HG03097 (cell line): ENCODE results near the gene PCDHA1.

Source experiments
- ATAC-seq: cut with Tn5 transposase; IDR thresholded peaks from one replicate; pipeline ENCODE4 v1.9.1; 2021; ENCODE audit not compliant: unreplicated experiment, low FRiP score

PCDHA1 gene

DNA sequence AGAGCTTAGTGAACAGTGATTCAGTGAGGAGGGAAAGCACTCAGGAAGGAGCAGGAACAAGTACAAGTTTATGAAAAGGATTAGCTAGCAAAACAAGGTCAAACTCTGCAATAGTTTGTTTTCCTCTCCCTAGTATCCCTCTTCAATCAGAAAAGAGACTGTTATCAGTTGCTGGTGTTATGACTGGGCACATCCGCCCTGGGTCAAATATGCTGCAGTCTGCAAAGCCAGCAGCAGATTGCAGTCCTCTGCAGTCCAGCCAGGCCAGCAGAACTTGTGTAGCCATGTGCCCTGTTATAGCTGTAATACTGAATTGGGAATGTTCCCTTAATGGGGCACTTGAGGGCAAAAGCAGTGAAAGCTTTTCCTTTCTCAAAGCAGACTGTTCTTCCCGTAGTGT, 192.3 kb downstream of the PCDHA1 start:
- no peak for ATAC-seq

DNA sequence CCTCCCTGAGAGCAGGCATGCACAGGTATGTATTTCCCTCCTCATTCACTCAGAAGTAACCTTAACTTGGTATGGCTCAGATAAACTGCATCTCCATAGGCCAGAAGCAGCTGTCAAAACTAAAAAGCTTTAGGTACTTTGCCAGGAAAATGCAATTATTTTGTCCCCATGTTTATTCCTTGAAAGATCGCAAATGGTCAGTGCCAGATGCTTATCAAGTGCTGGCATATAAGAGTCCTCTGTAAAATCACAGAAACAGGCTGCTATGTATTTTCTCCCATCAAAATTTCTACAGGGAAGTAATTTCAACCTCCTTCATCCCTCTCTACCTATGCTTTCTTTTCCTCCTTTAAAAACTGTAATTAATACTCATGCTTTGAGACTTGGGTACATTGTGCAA, 193.0 kb downstream of the PCDHA1 start:
- no peak for ATAC-seq

DNA sequence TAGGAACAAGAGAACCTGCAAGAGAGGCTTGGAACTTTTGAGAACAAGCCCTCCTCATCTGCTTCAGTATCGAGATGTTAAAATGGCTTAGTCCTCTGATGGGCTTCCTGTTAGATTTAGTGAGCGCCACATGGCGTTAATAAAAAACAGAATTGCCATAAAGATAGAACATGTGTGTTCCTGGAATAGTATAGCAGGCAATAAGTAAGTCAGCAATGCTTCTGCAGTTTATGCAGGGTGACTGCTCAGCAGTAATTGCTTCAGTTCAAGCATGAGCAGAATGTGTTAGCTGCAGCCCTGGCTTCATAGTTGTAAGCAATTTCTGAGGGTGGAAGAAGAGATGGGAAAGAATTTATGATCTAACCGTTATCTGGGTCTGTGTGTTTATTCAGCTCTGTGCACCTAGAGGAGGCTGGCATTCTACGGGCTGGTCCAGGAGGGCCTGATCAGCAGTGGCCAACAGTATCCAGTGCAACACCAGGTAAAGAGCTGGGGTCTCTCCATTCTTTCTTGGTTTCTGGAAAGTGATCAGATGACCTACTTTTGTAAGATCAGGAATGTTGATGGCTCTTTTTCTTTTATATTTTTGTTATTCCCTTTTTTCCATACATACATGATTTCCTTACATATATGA, 196.3 kb downstream of the PCDHA1 start:
- ATAC-seq = no peak

DNA sequence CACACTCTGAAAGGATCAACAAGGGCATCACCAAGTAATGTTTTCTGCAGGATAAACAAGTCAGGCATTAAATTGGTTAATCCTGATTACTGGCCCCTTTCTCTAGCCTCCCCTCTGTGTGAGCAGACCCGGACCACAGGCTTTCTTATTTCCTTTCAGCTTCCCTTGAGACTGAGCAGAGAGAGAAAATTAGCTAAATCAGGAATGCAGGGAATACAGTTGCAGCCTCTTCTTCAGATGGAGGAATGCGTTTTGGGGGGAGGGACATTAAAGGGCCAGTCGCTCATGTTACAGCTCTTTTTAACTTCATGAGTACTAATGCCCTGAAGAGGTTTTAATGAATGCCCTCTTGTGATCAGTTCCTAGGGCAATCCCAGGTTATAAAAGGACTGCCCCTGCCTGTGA, 200.2 kb downstream of the PCDHA1 start:
- no peak for ATAC-seq

DNA sequence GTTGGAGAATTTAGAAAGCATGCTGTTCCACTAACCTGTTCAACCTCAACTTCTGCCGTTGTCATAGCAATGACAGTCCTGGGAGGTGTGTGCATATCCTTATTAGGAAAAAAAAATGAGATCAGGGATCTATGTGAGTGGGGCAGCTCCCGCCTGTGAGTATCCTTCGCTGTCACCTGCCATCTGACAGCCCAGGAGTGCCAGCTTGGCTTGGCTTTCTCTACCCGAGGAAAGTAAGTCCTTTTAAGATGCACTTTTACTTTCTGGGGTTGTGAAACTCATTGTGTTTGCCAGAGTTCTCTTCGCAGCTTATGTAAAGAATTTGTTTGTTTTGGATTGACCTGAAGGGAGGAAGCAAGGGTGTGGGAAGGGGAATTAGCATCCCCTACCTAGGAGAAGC, 202.2 kb downstream of the PCDHA1 start:
- ATAC-seq = no peak

DNA sequence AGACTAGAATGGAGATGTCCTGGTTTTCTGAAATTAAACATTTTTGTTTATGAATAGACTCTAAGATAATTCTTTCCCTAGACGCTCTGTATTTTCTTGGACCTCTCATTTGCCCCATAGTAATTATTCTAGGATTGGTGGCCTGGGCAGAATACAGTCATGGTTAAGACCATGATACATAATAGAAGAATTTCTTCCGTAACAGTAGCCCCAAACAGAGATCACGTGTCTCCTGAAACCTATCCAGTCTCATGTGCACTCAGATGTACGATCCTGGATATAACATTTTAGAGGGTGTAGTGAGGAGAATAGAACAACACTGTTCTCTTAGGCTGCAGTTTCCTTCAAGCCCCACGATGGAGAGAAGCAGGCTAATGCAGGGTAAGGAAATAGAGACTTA, 202.7 kb downstream of the PCDHA1 start:
- no peak for ATAC-seq

DNA sequence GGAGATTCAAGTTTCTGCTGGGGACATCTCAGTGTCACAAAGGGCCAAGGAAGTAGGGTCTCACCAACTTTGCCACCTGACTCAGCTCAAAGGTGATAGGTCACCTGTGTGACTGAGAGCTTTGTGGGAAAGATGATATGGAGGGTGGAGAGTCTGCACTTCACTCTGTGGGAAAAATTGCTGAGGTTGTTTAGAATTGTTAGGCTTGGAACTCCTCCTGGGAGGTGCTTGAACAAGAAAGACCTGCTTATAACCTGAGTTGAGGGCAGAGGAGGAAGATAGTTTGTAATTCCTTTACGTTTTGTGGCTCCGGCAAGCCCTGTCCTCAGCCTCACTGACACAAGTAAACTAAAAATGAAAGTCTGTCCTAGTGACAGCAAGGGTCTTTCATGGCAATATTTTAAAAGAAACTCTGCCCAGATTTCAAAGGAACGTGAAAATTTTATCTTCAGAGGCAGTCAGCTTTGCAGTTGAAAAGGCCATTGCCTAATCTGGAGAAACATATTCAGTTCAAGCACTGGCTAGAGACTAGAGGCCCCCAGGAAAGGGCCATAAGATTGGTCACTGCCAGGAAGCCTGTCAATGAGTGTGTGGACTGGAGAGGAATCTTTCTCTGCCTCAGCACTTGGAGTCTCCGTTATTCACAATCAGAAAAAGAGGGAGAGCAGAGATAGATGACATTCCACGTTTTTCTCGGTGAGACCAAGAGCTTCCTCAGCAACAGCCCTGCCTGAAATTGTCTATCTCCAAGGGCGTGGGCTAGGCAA, 203.5 kb downstream of the PCDHA1 start:
- ATAC-seq = no peak

DNA sequence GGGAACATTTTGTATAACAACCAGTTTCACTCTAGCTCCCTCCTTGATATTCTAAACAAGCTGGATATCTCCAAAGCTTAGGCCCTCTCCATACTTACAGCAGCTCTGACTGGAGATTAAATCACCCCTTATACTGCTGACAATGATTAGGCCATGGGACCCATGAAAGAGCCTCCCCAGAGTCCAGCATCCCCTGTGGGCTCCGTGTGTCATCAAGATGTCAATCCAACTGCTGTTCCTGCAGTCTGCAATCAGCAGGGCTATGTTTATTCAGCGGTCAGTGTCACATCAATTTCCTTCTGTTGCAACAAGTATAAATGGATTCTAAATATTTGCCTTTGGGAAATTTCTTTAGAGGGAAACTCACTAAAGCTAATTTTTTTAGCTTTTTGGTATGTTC, 206.9 kb downstream of the PCDHA1 start:
- ATAC-seq = no peak

DNA sequence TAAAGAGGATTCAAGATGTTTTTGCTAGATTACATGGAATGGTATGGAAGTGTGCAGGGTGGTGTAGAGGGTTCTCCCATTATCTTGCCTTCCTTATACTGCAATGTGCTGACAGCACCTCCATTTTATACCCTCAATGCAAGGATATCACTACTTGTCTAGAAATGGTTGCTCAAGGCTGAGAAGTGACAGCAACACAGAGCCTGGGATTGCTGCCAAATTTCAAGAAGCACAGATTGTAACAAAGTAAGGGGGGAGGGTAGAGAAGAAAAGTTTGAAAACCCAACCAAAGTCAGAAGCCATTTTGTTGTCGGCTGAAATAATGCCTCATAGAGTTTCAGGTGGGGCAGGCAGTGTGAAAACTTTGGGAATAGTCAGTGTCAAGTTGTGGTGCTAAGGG, 210.1 kb downstream of the PCDHA1 start:
- no peak for ATAC-seq

DNA sequence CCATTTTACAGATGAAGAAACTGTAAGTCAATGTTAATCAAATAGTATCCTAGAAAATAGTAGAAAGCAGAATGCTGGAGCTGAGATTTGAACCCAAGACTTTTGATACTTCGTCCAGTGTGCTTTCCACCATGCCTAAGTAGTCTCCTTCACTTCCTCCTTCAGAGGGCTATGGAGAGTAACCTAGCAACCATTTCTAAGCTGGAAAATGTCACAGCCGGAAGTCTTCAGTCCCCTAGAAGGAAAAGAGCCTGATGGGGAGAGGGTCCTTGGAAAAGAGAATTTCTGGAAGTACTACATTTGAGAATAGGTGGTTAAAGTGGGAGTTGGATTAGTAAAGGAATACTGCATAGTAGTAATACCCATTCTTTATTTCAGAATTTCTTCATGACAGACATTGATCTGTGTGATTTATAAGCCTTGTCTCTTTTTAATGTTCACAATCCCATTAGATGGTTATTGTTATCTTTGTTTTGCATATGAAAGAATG, 213.0 kb downstream of the PCDHA1 start:
- no peak for ATAC-seq

DNA sequence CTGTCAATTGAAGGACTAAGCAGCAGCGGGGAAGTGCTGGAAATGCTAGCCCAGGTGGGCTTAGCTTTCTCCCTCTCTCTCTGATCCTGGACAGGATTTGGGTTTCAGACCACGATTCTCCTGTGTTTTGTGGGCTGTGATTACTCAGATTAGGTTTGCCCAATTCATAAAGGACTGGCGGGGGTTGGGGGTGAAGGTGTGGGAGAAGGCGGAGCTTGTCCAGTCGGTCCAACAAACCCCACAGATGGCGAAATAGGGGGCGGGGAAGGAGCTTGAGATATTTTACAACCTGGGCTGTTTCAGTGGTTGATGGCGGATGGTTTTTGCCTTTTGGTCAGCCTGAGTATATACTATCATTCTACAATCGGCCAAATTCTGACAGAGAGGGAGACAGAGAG, 215.5 kb downstream of the PCDHA1 start:
- ATAC-seq = no peak

DNA sequence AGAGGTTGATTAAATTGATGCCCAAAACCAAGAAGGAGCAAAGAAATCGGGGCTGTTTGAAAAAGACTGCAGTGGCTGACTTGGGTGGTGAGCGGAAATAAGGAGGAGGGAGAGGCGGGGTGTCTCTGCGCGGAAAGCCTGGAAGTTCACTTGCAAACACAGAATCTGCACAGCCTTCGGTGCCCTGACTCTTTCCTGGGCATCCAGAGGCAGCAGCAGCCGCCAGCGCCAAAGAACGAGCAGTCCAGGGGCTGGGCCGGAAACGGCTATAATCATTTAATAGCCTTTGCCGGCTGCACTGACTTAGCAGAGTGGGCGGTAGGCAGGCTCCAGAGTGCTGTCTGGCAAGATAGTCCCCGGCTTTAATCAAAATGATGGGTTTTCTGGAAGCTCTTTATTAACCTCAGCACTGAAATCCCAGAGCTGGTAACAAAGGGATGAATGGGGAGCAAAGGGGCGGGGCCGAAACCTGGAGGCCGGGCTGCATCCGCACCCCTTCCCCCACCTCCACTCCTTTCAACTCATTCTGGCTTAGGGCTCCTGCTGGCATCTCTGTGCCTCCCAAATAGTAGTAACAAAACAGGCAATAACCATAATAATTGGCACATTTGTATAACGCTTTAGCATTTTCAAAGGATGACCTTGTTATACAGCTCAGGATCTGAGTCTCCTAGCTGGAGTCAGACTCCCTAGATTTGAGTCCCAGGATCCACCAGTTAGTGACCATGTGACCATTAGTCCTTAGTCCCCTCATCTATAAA, 216.1 kb downstream of the PCDHA1 start:
- no peak for ATAC-seq

DNA sequence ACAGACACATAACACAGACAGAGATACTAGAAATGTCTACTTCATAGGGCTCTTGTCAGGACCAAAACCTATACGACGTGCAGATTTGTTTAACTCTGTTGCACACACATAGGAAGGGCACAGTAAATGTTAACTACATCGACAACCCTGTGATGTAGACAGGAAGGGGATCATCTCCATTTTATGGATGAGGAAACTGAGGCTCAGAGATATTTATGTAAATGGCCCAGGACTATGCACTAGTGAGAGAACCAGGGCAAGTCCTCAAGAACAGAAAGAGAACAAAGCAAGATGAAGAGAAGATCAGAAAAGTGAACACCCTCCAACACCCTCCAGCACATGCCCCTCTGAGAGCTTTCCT, 216.6 kb downstream of the PCDHA1 start:
- ATAC-seq = no peak

DNA sequence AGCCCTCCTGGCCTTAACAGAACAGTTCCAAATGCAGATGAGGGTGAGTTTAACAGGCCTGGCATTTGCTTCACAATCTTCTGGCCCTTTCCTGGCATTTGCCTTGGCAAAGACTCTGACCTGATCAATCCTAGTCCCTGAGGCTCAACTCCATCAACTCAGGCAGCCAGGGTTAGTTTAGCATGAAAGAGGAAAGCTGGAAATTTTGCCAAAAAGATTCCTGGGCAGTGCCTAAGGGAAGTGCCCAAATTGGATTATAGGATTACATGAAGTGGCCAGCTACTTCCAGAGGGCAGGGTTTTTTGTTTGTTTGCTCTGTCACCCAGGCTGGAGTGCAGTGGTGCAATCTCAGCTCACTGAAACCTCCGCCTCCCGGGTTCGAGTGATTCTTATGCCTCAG, 217.1 kb downstream of the PCDHA1 start:
- no peak for ATAC-seq

DNA sequence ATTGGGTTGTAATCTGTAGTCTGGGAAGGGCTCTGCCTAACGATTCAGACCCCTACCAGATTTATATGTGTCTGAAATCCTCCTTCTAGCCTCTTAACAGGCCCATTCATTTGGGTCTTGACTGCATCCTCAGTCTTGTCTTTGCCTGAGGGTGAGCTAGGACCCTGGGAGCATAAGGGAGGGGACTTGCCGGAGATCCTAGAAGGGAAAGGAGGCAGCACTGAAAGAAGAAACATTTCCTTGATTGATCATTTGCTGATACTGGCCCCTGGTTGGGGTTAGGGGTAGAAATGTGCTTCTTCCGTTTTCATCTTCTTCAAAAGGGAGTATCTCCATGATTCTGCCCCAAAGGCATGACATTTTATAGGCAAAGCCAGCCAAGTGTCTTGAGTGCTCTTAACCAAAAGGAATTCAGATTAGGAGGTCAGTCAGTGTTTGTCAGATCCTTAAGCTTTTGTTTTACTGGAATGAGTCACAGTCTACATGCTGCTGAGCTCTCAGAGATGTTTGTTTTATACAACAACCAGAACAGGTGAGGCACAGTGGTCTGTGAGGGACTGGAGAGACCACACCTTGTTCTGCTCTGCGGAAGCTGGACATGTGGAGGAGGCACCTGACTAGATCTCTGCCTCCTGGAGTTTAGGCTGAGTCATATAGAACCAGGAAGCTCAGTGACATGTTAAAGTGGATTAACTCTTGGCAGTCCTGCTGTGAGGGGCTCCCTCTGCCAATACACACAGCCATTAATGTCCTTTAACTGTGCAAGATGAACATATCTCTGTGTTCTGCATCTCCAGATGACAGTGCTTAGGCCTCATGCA, 218.1 kb downstream of the PCDHA1 start:
- no peak for ATAC-seq

DNA sequence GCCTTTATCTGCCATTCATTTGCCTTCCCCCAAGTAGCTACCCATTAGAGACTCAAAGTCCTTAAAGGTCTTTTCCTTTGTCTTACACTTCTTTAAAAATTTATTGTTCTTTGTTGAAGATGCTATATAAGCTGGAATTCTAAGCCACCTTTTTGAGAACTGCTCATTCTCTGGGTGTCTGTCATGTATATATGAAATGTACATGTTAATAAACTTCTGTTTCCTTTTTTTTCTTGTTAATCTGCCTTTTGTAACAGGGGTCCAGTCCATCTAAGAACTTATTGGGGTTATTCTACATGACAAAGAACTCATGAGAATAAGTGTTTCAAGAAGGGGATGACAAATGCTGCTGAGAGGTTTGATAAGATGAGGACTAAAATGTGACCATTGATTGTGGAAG, 221.9 kb downstream of the PCDHA1 start:
- ATAC-seq = no peak

DNA sequence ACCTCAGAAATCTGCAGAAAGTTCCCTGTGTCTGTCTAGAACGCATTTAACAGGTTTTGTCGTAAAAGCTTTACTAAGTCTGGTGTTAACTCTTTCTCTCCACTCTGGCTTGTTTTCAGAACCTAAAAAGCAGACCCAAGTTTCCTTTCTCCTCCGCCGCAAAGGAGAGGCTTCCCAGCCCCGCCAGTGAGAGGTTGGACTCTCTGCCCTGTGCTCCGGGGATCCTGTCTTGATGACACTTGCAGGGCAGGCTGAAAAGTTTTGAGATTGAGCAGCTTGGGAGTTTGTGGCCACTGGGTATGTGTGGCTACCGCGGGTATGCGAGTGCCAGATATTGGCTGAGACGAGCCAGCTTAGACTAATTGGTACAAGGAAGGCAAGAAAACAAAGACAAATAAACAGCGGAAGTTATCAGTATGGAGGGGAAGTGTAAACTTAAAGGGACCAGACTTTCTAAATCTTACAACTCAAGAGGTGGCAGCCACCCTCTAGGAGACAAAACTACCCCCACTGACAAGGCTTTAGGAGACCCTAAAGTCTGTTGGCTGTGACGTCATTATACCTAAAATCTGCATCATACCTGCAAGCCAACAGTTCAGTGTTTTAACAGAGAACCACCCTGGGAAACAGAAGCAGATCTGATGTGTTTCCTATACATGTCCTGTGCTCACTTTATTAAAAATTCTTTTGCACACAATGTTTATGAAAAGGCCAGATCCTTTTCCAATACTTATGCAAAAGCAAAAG, 224.3 kb downstream of the PCDHA1 start:
- no peak for ATAC-seq

DNA sequence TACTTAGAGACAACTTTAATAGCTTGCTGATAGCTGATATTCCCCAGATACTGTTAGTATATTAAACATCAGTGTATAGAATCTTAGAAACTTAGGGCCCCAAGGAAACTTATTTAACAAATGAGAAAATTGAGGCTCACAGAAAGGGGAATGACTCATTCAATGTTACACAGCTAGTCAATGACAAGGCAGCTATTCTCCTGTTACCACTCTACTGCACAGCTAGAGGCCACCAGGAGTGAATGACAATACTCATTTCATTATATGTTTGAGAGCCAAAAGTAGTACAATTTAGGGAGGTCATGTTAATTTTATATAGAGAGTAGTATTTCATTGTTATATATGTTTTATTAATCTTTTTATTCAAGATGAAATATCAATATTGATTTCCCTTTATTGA, 232.0 kb downstream of the PCDHA1 start:
- no peak for ATAC-seq

DNA sequence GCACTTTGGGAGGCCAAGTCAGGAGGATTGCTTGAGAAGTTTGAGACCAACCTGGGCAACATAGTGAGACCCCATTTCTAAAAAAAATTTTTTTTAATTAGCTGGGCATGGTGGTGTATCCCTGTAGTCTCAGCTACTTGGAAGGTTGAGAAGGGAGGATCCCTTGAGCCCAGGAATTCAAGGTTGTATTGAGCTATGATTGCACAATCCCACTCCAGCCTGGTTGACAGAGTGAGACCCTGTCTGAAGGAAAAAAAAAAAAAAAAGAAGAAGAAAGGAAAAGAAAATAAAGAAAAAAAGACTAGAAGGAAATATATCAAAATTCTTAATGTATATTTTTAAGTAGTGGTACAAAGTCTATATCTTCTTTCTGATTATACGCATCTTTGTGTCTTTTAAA, 236.4 kb downstream of the PCDHA1 start:
- ATAC-seq = no peak

DNA sequence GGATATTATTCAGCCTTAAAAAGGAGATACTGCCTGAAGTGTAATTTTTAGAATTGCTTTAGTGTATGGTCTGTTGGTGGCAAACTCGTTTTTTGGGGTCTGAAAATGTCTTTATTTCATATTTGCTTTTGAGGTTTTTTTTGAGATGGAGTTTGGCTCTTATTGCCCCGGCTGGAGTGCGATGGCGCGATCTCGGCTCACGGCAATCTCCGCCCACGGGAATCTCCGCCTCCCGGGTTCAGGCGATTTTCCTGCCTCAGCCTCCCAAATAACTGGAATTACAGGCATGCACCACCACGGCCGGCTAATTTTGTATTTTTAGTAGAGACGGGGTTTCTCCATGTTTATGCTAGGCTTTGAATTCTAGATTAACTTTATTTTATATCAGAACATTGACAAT, 245.1 kb downstream of the PCDHA1 start:
- no peak for ATAC-seq
